GM12892 (cell line): ENCODE results near the gene UNC5C.

Experiments used
- POLR2A ChIP-seq: IDR thresholded peaks from 2 replicates; pipeline ENCODE4 v1.6.1; 2011; ENCODE audit warnings: low read depth, low read length, control low read depth
- TAF1 ChIP-seq: IDR thresholded peaks from 2 replicates; pipeline ENCODE4 v1.6.1; 2011; ENCODE audit warnings: low read depth, mild to moderate bottlenecking, control low read depth, low read length, borderline replicate concordance

- no peak for TF ChIP-seq POLR2A
- no peak for TF ChIP-seq TAF1
These were observed 70.1 kb downstream of the UNC5C start for GRCh38 chr4:95478679-95479078.
